Caki2 (cell line): Measurements from ENCODE around the gene MYDGF. TPM values are rescaled to one million over a fixed set of nuclear protein-coding genes. Genes with fewer than 3 reads are reported as not detected.
A peak's percentile ranks its signal among the peaks of the same experiment; 100 is the strongest.

Source experiments
- DNase-seq: peaks from one replicate; pipeline ENCODE4 v3.0.0-alpha.2; 2015; ENCODE audit warnings: low read depth
- in situ Hi-C: cut with HindIII; loops from 2 replicates; pipeline ENCODE4 v1.10.0; 2016; ENCODE audit warnings: low sequenced_read_pairs, low pct_unique_long_range_greater_than_20kb, mixed read lengths
- total RNA-seq: library from RNA; depleted of rRNA; stranded (reverse); fragments of >200 nt; shearing (Covaris generic); gene quantifications from 2 replicates; pipeline ENCODE4 v1.2.3, GENCODE V29; 2014; ENCODE audit warnings: low replicate concordance

The MYDGF gene
- total RNA-seq, 1 experiment from 2014 or later = 379 TPM

DNA sequence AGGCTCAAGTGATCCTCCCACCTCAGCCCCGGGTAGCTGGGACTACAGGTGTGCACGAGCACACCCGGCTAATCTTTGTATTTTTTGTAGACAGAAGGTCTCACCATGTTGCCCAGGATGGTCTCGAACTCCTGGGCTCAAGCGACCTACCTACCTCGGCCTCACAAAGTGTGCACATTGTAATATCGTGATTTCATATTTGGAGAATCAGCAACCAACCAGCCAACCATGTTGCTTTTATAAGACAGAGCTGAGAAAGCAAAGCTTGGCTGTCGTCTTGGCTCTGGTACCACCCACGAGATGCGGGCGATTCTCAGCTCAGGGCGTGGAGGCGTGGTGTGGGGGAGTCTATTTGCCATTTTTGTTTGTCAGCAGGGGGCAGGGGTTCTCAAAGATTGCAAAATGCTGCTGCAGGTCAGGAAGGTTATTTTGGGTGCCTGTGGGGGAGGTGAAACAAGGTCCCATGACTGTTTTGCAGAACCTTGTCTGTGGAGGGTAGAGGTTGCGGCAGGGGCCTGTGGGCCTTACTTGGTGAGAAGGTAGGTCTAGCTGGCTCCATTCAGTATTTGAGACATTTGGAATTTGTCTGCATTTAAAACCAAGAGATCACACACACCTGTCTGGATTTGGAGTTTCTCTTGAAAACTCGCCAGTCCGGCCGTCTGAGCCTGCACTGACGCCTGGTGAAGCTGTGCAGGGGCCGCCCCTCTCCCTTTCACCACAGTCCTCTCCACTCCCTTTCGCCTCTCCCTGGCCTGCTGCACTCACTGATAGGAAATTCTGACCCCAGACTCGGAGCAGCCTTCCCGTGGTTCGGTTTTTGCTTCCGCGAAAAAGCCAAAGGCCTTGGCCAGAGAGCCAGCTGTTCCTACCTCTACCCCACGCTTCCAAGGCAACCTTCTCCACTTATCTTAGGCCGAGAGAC lies 15.4 kb downstream of the MYDGF start:
- in situ Hi-C loops = no loop called here

DNA sequence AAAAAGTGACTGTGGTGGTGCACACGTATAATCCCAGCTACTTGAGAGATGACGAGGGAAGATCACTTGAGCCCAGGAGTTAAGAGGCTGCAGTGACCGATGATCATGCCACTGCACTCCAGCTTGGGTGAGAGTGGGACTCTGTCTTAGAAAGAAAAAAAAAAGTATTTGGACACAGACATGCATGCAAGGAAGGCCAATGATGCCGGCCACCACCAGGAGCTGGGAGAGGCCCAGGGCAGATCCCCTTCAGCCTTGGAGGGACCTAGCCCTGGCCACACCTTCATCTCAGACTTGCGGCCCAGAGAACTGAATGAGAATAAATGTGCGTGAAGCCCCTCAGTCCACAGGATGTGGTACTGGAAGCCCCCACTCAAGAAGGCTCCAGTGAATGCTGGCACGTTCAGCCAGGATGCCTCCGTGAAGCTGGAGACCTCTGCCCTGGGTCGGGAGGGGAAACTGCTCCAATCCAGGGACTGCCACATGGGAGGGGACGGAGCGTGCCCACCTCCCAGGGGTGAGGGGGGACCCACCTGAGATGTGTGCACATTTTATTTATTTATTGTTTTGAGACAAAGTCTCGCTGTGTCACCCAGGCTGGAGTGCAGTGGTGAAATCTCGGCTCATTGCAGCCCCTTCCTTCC lies 16.2 kb downstream of the MYDGF start:
- in situ Hi-C loops = no loop called here
- DNase-seq = no peak

More for the DNA sequence above, 15.4 kb downstream of the MYDGF start:
- DNase-seq = no peak

DNA sequence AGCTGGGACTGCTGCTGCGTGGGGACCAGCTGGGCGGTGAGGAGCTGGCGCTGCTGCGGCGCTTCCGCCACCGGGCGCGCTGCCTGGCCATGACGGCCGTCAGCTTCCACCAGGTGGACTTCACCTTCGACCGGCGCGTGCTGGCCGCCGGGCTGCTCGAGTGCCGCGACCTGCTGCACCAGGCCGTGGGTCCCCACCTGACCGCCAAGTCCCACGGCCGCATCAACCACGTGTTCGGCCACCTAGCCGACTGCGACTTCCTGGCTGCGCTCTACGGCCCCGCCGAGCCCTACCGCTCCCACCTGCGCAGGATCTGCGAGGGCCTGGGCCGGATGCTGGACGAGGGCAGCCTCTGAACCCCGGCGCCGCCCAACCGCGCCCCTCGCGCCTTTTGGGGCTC lies 18.1 kb downstream of the MYDGF start:
- in situ Hi-C loops = no loop called here
- no peak for DNase-seq

DNA sequence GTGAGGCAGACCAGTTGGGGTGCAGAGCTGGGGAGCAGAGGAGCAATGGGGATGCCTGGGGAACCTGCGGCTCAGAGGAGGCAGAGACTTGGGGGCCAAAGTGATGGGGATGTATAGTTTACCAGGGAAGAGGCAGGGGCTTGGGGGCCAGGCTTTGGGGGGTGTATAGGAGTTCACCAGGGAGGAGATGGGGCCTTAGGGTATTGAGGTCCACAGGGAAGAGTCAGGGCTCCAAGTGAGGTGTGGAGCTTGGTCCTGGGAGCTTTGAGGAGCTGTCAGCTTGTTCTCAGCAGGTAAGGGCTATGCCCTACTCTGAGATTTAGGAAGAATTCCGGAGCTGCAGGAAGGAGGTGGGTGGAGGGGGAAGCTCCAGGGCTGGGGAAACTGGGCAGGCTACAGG lies 20.0 kb downstream of the MYDGF start:
- DNase-seq = no peak
- in situ Hi-C loops = no loop called here

DNA sequence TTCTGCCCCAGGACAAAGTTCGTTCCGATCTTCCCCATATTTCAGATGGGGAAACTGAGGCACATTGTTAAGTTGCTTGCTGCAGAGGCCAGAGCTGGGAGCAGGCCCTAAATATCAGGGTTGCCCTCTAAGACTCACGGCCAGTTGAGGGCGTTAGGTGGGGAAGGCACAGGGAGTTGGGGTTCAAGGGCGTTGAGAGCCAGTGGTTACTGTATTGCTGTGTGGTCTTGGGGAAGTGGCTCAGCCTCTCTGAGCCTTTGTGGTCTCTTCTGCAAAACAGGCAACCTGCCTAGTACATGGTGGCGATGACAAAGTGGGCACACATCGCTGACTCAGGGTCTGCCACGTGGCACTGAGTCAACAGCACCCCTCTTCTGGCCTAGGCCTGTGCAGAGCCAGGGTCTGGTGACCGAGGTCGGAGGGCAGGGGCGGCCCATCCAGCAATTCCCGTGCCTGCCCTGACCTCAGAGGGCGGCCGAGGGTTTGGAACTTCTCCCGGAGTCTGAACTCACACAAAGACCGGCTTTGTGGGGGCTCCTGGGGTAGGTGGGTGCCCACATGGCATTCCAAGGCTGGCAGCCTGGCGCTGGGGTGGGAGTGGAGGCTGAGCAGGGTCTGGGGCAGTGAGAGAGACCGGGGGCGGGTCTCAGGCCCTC lies 20.6 kb downstream of the MYDGF start:
- in situ Hi-C loops = no loop called here
- DNase-seq = no peak

DNA sequence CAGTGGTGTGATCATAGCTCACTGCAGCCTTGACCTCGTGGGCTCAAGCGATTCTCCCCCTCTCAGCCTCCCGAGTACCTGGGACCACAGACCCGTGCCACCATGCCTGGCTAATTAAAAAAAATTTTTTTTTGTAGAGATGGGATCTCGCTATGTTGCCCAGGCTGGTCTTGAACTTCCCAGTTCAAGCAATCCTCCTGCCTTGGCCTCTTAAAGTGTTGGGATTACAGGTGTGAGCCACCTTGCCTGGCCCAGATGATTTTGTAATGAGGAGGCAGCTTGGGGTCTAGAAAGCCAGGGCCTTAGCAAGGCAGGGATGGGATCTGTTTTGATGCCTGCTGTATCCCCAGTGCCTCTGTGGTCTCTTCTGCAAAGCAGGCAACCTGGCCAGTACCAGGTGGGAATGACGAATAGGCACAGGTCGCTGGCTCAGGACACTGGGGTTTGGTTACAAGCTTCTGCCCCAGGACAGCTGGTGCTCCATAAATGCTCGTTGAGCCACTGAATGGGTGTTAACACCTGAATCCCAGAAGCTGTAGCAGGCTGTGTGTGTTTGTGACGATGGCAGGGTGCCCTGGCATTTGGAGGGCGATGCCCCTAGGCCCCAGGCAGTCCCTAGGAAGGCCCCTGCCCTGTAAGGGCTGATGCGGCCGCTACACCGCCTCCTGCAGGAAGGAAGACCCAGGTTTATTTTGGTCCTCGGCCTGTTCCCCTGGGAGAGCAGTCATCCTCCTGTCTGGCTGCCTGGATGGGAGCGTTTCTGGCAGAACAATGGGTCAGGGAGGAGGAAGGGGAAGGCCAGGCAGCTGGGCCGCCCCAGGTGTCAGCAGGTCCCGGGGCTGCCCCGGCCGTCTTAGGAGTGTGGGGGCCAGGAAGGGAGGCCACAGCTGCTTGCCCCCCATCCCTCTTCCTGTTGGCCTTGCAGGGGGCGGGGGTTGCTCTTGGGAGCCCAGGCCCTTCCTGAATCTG lies 22.2 kb downstream of the MYDGF start:
- no peak for DNase-seq
- in situ Hi-C loops = no loop called here

DNA sequence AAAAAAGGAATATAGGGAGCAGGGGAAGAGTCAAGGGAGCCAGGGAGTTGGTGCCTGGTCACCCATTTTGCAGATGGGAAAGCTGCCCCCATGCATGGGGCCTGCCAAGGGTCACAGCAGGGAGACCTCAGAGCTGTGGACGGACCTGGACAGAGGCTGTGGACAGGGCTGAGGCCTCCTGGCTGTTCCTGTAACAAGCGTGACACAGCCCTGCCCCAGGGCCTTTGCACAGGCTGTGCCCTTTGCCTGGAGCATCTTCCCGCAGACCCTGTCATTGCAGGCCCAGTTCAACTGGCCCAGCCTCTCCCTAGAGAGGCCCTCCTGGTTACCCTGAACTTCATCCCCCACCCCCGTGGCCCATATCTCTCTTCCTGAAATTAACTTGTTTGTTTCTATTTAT lies 24.4 kb downstream of the MYDGF start:
- in situ Hi-C loops = no loop called here
- DNase-seq = no peak

DNA sequence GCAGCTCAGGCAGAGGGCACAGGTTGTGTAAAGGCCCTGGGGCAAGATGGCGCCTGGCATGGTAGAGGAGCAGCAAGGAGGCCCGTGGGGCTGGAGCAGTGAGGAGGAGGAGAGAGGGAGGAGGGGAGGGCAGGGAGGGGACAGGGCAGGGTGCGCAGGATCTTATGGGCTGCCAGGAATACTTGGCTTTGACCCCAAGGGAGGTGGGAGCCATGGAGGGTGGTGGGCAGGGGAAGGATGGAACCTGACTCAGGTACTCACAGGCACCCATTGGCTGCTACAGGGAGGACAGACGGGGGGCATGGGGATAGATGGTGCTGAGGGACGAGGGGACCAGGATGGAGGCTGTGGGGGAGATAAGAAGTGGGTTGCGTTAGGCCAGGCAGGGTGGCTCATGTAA lies 27.5 kb downstream of the MYDGF start:
- in situ Hi-C loops = no loop called here
- DNase-seq = no peak

DNA sequence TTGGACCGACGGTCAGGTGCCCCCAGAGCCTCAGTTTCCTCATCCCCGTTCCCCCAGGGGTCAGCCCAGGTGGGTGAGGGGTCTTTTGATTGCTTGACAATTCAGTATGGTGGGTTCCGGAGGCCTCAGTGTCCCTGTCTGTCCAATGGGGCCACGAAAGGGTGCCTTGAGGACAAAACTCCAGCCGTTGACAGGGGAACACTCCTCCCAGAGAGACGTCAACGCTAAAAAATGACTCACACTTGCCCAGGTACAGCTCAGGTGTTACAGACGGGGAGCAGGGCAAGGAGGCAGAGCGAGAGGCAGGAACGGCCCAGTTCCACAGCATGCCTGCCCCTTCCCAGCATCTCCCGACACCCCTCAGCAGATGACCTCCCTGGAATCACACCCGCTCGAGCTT lies 29.0 kb downstream of the MYDGF start:
- in situ Hi-C loops = no loop called here
- no peak for DNase-seq

DNA sequence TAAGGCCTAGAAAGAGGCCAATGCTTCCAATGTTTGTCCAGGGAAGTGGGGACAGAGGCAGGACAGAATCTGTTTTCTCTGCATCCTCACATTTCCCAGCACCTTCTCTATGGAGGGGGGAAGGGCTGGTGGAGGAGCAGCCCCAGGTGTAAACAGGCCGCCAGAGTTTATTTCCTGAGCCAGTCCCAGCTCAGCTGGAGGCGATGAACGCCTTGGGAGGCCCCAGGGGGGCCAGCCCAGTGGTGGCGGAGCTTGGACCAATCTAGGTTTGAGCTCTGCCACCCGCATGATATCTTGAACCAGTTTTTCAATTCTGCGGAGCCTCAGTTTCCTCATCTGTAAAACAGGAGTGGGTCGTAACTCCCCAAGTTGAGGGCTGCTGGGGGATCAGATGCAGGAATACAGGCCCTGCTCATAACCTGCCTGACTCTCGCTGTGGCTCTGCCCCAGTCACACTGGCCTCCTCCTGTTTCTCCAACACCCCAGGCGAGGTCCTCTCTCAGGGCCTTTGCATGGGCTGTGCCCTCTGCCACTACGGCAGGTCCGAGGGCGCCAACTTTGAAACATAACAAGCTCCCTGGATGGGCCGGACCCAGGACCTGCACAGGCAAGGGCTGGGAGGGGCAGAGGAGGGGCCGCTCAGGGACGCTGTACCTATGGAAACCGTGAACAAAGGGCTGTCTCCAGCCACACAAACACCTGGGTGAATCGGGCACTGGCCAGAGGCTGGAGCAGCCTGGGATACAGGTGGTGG lies 29.7 kb downstream of the MYDGF start:
- in situ Hi-C loops = no loop called here

DNA sequence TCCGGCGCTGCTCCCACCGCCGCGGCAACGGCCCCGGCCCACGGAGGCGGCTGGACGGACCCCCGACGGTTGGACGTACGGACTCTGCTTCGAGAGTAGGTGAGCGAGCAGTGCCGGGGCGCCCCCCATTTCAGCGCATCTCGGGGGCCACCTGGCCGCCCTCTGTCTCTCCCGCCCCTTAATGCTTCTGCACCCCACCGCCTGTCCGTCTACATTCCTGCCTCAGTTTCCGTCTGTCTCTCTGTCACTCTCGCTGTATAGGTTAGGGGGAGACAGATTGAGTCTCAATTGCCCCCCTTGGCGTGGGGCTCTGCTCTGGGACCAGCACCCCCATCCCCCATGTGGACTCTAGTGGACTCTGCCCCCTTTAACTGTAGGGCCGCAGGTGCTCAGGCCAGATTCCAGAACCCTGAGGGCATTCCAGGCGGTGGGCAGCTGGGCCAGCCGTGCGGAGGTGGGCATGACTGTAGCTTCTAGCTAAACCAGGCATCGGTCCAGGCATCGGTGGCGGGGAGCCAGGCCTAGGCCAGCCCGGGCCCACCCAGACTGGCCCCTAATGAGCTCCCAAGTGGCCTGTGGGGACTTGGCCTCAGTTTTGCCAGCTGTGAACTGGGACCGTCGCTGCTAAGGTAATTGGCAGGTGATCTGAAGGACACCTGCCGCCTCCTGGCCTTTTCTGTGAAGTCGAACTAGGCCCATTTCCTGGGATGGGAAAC lies 30.5 kb downstream of the MYDGF start:
- no peak for DNase-seq
- in situ Hi-C loops = no loop called here

More for the DNA sequence above, 29.7 kb downstream of the MYDGF start:
- no peak for DNase-seq

DNA sequence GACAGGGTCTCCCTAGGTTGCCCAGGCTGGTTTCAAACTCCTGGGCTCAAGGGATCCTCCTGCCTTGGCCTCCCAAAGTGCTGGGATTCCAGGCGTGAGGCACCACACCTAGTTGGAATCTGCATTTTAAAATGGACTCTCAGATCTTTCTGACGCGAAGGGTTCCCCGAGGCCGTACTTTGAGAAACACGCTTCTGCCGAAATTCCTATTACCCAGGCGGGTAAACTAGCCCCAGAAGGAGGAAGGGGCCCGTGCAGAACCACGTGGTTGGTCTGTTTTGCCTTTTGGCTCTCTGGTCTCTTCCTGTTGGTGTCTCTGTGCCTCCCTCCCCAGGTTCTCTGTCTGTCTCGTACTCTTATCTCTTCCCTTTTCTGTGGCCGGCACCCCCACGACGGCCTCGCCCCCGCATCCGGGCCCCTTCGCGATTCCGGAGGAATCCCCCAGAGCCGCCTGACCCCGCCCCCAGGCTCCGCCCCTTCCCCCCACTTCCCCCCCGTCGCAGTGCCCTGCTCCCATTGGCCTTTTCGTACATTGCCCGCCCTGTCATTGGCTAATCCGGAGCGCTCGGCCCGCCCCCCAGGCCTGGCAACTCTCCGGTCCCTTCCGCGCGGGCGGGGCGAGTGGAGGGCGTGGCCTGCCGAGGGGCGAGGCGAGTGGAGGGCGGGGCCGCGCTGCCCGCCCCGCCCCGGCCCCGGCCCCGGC lies 31.2 kb downstream of the MYDGF start, which contains the start of gene TNFAIP8L1:
Gene TNFAIP8L1 (plus strand): TSS at position 689 of the 703 bp plus-strand sequence. CDS start 12,354 bp downstream, outside the sequence.
- in situ Hi-C loops = no loop called here

DNA sequence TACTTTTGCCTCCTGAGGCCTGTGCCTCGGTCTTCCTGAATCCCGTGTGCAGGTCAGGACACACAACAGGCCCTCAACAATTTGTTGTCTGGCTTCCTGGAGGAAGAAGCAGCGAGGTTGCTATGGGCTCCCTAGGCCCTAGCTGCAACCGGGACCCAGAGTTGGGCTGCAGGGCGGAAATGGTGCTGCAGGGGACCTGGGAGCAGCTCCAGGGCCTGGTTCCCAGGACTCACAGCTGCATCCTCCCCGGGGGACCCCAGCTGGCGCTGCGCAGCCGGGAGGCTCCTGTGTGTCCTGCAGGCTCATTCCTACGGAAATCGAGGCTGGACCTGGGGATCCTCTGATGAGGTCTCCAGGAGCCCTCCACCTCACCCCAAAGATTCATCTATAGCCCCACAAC lies 31.8 kb downstream of the MYDGF start:
- DNase-seq = no peak
- in situ Hi-C loops = no loop called here

More for the DNA sequence above, 31.2 kb downstream of the MYDGF start, which contains the start of gene TNFAIP8L1:
- DNase-seq = peak; percentile 92

DNA sequence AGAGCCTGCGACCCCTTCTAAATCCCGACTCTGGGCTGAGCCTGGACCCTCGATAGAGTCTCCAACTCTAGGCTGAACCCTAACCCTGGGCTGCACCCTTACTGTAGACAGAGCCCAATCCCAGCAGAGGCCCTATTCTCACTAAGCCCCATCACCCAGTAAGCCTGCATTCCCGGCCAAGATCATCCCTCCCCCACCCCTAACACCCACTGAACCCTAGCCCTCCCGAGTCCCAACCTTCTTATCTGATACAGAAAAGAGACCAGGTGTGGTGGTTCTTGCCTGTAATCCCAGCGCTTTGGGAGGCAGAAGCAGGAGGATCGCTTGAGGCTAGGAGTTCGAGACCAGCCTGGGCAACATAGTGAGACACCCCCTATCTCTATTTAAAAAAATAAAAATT lies 33.4 kb downstream of the MYDGF start:
- no peak for DNase-seq
- in situ Hi-C loops = no loop called here

DNA sequence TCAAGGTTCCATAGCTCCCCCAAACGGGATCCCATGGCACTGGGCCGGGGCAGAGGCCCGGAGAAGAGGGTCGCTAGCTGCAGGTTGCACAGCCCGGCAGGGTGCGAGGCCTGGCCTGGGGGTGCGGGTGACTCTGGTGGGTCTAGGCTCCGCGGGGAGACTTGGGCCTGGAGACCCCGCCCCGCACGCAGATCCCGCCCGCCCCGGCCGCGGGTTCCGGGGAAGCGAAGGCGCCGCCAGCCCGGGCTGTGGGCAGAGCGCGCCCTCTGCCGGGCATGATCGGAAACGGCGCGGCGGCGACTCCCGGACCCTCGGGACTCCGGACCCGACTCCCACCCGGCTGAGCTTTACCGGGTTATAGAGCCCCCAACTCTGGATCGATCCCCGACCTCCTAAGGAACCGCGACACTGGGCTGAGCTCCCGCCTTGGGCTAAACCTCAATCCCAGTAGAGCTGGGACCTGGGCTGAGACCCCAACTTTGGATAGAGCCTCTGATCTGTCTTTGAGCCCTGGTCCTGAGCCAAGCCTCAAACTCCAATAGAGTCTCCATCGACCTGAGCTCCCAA lies 33.9 kb downstream of the MYDGF start:
- DNase-seq = peak; percentile 38
- in situ Hi-C loops = no loop called here

DNA sequence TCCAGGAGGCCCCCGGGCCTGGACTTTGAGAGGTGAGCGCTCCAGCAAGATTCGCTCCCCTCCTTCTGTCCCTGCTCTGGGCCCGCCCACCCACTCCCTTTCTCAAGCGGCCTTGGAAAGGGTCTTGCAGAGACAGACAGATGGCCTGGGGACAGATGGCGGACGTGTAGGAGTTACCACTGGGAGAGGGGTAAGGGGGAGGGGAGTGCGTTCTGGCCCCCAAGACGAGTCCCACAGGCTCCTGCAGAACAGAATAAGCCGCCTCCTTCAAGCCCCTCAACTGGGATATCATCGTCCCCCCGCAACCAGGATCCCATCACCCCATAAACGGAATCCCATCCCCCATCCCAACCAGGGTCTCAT lies 34.4 kb downstream of the MYDGF start:
- no peak for DNase-seq
- in situ Hi-C loops = no loop called here
